DMS 273 (cell line): ENCODE results near the gene EBPL.
"Not testable (repeated sequence)": the region's sequence is repeated elsewhere in the genome, so short reads cannot be mapped to it uniquely, and the experiment has no call there.

ENCODE experiments used
- DNase-seq: peaks from one replicate; lab custom pipeline; 2025; ENCODE audit not compliant: unreplicated experiment; lab: John Stamatoyannopoulos, UW

The EBPL gene

GRCh38 chr13:49636705-49637104, 54.6 kb downstream of the EBPL start:
- DNase-seq: no peak

GRCh38 chr13:49635599-49636433, 55.5 kb downstream of the EBPL start:
- DNase-seq: no peak

GRCh38 chr13:49633710-49634109, 57.6 kb downstream of the EBPL start:
- DNase-seq: no peak

GRCh38 chr13:49632156-49632555, 59.1 kb downstream of the EBPL start:
- DNase-seq: no peak

- no peak for DNase-seq
These were observed 60.7 kb downstream of the EBPL start for GRCh38 chr13:49630580-49630979.

- DNase-seq: no peak
These were observed 61.3 kb downstream of the EBPL start for GRCh38 chr13:49629947-49630346.

- DNase-seq: no peak
These were observed 61.9 kb downstream of the EBPL start for GRCh38 chr13:49629196-49629938.

GRCh38 chr13:49627831-49628652, 63.2 kb downstream of the EBPL start, which contains the start of gene ARL11:
TSS of gene ARL11 (plus strand) at chr13:49628507. CDS start at chr13:49630448, 1,941 bp downstream.
- no peak for DNase-seq

- DNase-seq: no peak
These were observed 65.8 kb downstream of the EBPL start for GRCh38 chr13:49625392-49626079.

GRCh38 chr13:49624229-49624628, 67.1 kb downstream of the EBPL start:
- no peak for DNase-seq

- no peak for DNase-seq
These were observed 68.9 kb downstream of the EBPL start for GRCh38 chr13:49622174-49622946.

GRCh38 chr13:49620170-49620621, 71.1 kb downstream of the EBPL start:
- no peak for DNase-seq

- DNase-seq: no peak
These were observed 74.6 kb downstream of the EBPL start for GRCh38 chr13:49616676-49617065.

GRCh38 chr13:49615836-49616675, 75.2 kb downstream of the EBPL start:
- no peak for DNase-seq

- not testable (repeated sequence) for DNase-seq
These were observed 79.2 kb downstream of the EBPL start for GRCh38 chr13:49612042-49612441.
